Tongue (tissue), 2 donors: Measurements from ENCODE around the gene ASIC2. TPM values are rescaled to one million over a fixed set of nuclear protein-coding genes. Genes with fewer than 3 reads are reported as not detected.

Experiments
- DNase-seq: peaks from one replicate; pipeline ENCODE4 v3.0.0-alpha.2; 2015
- total RNA-seq: library from RNA; depleted of rRNA; stranded (reverse); fragments of >200 nt; gene quantifications from one replicate; pipeline ENCODE4 v1.2.3, GENCODE V29; 2014

ASIC2 gene
- total RNA-seq, 1 donor from 2014 or later = 0.10 TPM

GRCh38 chr17:33056399-33057146, 236.5 kb downstream of the ASIC2 start:
- no peak for DNase-seq

GRCh38 chr17:33055746-33056145, 237.3 kb downstream of the ASIC2 start:
- DNase-seq = no peak

- DNase-seq = no peak
Observed at GRCh38 chr17:33055171-33055611, 237.9 kb downstream of the ASIC2 start.

- no peak for DNase-seq
Observed at GRCh38 chr17:33054412-33054811, 238.7 kb downstream of the ASIC2 start.

GRCh38 chr17:33053676-33054075, 239.4 kb downstream of the ASIC2 start:
- no peak for DNase-seq

GRCh38 chr17:33052856-33053255, 240.2 kb downstream of the ASIC2 start:
- no peak for DNase-seq

GRCh38 chr17:33050611-33051140, 242.4 kb downstream of the ASIC2 start:
- DNase-seq = no peak

GRCh38 chr17:33049781-33050414, 243.2 kb downstream of the ASIC2 start:
- peak; percentile 38 for DNase-seq

- no peak for DNase-seq
Observed at GRCh38 chr17:33046361-33047255, 246.5 kb downstream of the ASIC2 start.

- DNase-seq = no peak
Observed at GRCh38 chr17:33045216-33045615, 247.9 kb downstream of the ASIC2 start.

- DNase-seq = no peak
Observed at GRCh38 chr17:33044771-33045170, 248.3 kb downstream of the ASIC2 start.

GRCh38 chr17:33040461-33040860, 252.6 kb downstream of the ASIC2 start:
- no peak for DNase-seq

GRCh38 chr17:33039874-33040273, 253.2 kb downstream of the ASIC2 start:
- no peak for DNase-seq

- DNase-seq = peak; percentile 41
Observed at GRCh38 chr17:33038740-33039139, 254.4 kb downstream of the ASIC2 start.

GRCh38 chr17:33033176-33033575, 259.9 kb downstream of the ASIC2 start:
- DNase-seq = no peak

GRCh38 chr17:33028778-33029177, 264.3 kb downstream of the ASIC2 start:
- no peak for DNase-seq

- DNase-seq = no peak
Observed at GRCh38 chr17:33028061-33028460, 265.0 kb downstream of the ASIC2 start.

GRCh38 chr17:33024688-33025486, 268.2 kb downstream of the ASIC2 start:
- DNase-seq = peak; percentile 71

- DNase-seq = no peak
Observed at GRCh38 chr17:33023790-33024189, 269.3 kb downstream of the ASIC2 start.

GRCh38 chr17:33021731-33022408, 271.2 kb downstream of the ASIC2 start:
- peak; percentile 86 for DNase-seq
